Fibroblast of peridontal ligament (primary cell): ENCODE measurements around the gene GMDS.

Experiments
- DNase-seq: peaks from one replicate; pipeline ENCODE4 v3.0.0-alpha.2; 2010; ENCODE audit errors: extremely low read depth

GMDS gene

GRCh38 chr6:2245103-2245876 is at the start of gene GMDS:
TSS of gene GMDS (minus strand) at chr6:2245605.
- DNase-seq = peak; percentile 82

- DNase-seq = no peak
Measured at GRCh38 chr6:2285510-2285909, 40.1 kb upstream of the GMDS start.

- no peak for DNase-seq
Measured at GRCh38 chr6:2275892-2276242, 30.5 kb upstream of the GMDS start.

GRCh38 chr6:2274981-2275891 is 29.8 kb upstream of the GMDS start:
- DNase-seq = peak; percentile 60

- no peak for DNase-seq
Measured at GRCh38 chr6:2272696-2273095, 27.3 kb upstream of the GMDS start.

GRCh38 chr6:2270054-2270453 is 24.6 kb upstream of the GMDS start:
- DNase-seq = no peak

- DNase-seq = no peak
Measured at GRCh38 chr6:2266841-2267240, 21.4 kb upstream of the GMDS start.

- no peak for DNase-seq
Measured at GRCh38 chr6:2266031-2266795, 20.8 kb upstream of the GMDS start.

GRCh38 chr6:2264932-2265331 is 19.5 kb upstream of the GMDS start:
- no peak for DNase-seq

- DNase-seq = no peak
Measured at GRCh38 chr6:2263896-2264295, 18.5 kb upstream of the GMDS start.

GRCh38 chr6:2259574-2259973 is 14.2 kb upstream of the GMDS start:
- no peak for DNase-seq

- DNase-seq = no peak
Measured at GRCh38 chr6:2259002-2259494, 13.6 kb upstream of the GMDS start.

GRCh38 chr6:2258112-2258511 is 12.7 kb upstream of the GMDS start:
- no peak for DNase-seq

GRCh38 chr6:2257363-2257762 is 12.0 kb upstream of the GMDS start:
- no peak for DNase-seq

- DNase-seq = no peak
Measured at GRCh38 chr6:2254747-2255146, 9.3 kb upstream of the GMDS start.

GRCh38 chr6:2249126-2249525 is 3.7 kb upstream of the GMDS start:
- no peak for DNase-seq

GRCh38 chr6:2247664-2248063 is 2.3 kb upstream of the GMDS start:
- no peak for DNase-seq

GRCh38 chr6:2245877-2246863 is 765 bp upstream of the GMDS start:
- DNase-seq = peak; percentile 45

- DNase-seq = no peak
Measured at GRCh38 chr6:2244261-2245102, 923 bp downstream of the GMDS start.

- DNase-seq = no peak
Measured at GRCh38 chr6:2242311-2242710, 3.1 kb downstream of the GMDS start.
